Mesodermal cell (in vitro differentiated cells): Measurements from ENCODE around the gene USP31.
A peak's percentile ranks its signal among the peaks of the same experiment; 100 is the strongest.

ENCODE experiments used
- H3K27ac ChIP-seq: 2 replicates; pipeline ENCODE4 v1.7.0; 2013; ENCODE audit warnings: mild to moderate bottlenecking, low read depth, low read length, moderate library complexity; ENCODE audit not compliant: severe bottlenecking
- H3K36me3 ChIP-seq: 2 replicates; pipeline ENCODE4 v1.7.1; 2013; ENCODE audit warnings: mild to moderate bottlenecking, low read length, moderate library complexity; ENCODE audit not compliant: control insufficient read depth, insufficient read depth
- H3K4me1 ChIP-seq: one replicate; pipeline ENCODE4 v1.7.1; 2013; ENCODE audit warnings: mild to moderate bottlenecking, low read length; ENCODE audit not compliant: insufficient read depth, control insufficient read depth, poor library complexity, severe bottlenecking
- H3K4me3 ChIP-seq: 2 replicates; pipeline ENCODE4 v1.7.0; 2013; ENCODE audit warnings: low read length, control low read depth, mild to moderate bottlenecking; ENCODE audit not compliant: insufficient read depth, poor library complexity, severe bottlenecking; ENCODE audit errors: extremely low read depth
- H3K9me3 ChIP-seq: 2 replicates; pipeline ENCODE4 v1.7.1; 2013; ENCODE audit warnings: mild to moderate bottlenecking, low read length, moderate library complexity; ENCODE audit not compliant: control insufficient read depth
- WGBS, 2 experiments: methylation state at CpG; one replicate each; pipeline ENCODE4 v1.1.5; 2013; ENCODE audit warnings: missing lambda C conversion rate in 2 of 2; ENCODE audit not compliant: insufficient coverage in 2 of 2; 5-methylcytosine and 5-hydroxymethylcytosine counted together

The USP31 gene

GRCh38 chr16:23131931-23132621 is 17.2 kb downstream of the USP31 start:
- peak overlapping the region; percentile 84 for H3K27ac ChIP-seq
- WGBS, 2 experiments: 71 to 100% methylated on average over 1 to 2 of the region's 7 CpGs
- no peak overlapping the region for H3K4me3 ChIP-seq

GRCh38 chr16:23131436-23131835 is 17.8 kb downstream of the USP31 start:
- WGBS, 2 experiments: no CpG with 5 or more reads among the region's 1 CpG

More at GRCh38 chr16:23131931-23132621, 17.2 kb downstream of the USP31 start:
- Histone ChIP-seq H3K36me3 (no peaks in the 10 kb centered on the region), H3K4me1 (peaks cover 22% of the 10 kb centered on the region), H3K9me3 (peaks cover 2% of the 10 kb centered on the region)

GRCh38 chr16:23131036-23131435 is 18.2 kb downstream of the USP31 start:
- no peaks in the 10 kb centered on the region for H3K36me3 ChIP-seq
- H3K4me1 ChIP-seq: peaks cover 22% of the 10 kb centered on the region
- peak overlapping the region; percentile 84 for H3K27ac ChIP-seq
- 86 to 90% methylated on average over 1 to 2 of the region's 3 CpGs for WGBS, 2 experiments
- H3K4me3 ChIP-seq: no peak overlapping the region
- no peaks in the 10 kb centered on the region for H3K9me3 ChIP-seq

More at GRCh38 chr16:23131436-23131835, 17.8 kb downstream of the USP31 start:
- Histone ChIP-seq H3K9me3 (no peaks in the 10 kb centered on the region), H3K27ac (peak overlapping the region; percentile 84), H3K4me3 (no peak overlapping the region), H3K36me3 (no peaks in the 10 kb centered on the region), H3K4me1 (peaks cover 22% of the 10 kb centered on the region)

GRCh38 chr16:23129686-23130085 is 19.6 kb downstream of the USP31 start:
- Histone ChIP-seq H3K4me1 (peaks cover 22% of the 10 kb centered on the region), H3K36me3 (no peaks in the 10 kb centered on the region), H3K9me3 (no peaks in the 10 kb centered on the region), H3K4me3 (no peak overlapping the region), H3K27ac (no peak overlapping the region)
- WGBS, 2 experiments: 80 to 100% methylated on average over 1 of the region's 1 CpG

GRCh38 chr16:23128056-23128455 is 21.2 kb downstream of the USP31 start:
- Histone ChIP-seq H3K4me3 (no peak overlapping the region), H3K36me3 (no peaks in the 10 kb centered on the region), H3K4me1 (peaks cover 19% of the 10 kb centered on the region), H3K27ac (no peak overlapping the region), H3K9me3 (no peaks in the 10 kb centered on the region)
- WGBS, 2 experiments: 81 to 96% methylated on average over 4 to 5 of the region's 5 CpGs

GRCh38 chr16:23125277-23125676 is 24.0 kb downstream of the USP31 start:
- Histone ChIP-seq H3K36me3 (no peaks in the 10 kb centered on the region), H3K9me3 (no peaks in the 10 kb centered on the region), H3K4me3 (no peak overlapping the region), H3K4me1 (no peaks in the 10 kb centered on the region), H3K27ac (no peak overlapping the region)
- 20% methylated on average over 1 of the region's 2 CpGs; no CpG with 5 or more reads in 1 of the 2 experiments for whole genome bisulfite sequencing, 2 experiments

- H3K36me3 ChIP-seq: no peaks in the 10 kb centered on the region
- no peaks in the 10 kb centered on the region for H3K9me3 ChIP-seq
- no peak overlapping the region for H3K4me3 ChIP-seq
- H3K4me1 ChIP-seq: no peaks in the 10 kb centered on the region
- no peak overlapping the region for H3K27ac ChIP-seq
- WGBS, 2 experiments: 89 to 94% methylated on average over 6 to 8 of the region's 8 CpGs
Observed at GRCh38 chr16:23124315-23124714, 24.9 kb downstream of the USP31 start.

GRCh38 chr16:23122144-23122543 is 27.1 kb downstream of the USP31 start:
- Histone ChIP-seq H3K4me1 (no peaks in the 10 kb centered on the region), H3K9me3 (no peaks in the 10 kb centered on the region), H3K4me3 (no peak overlapping the region), H3K27ac (no peak overlapping the region), H3K36me3 (no peaks in the 10 kb centered on the region)
- WGBS, 2 experiments: no CpG with 5 or more reads among the region's 5 CpGs

GRCh38 chr16:23121024-23121423 is 28.2 kb downstream of the USP31 start:
- Histone ChIP-seq H3K4me3 (no peak overlapping the region), H3K4me1 (no peaks in the 10 kb centered on the region), H3K27ac (no peak overlapping the region), H3K9me3 (no peaks in the 10 kb centered on the region), H3K36me3 (no peaks in the 10 kb centered on the region)
- 71 to 86% methylated on average over 1 to 3 of the region's 3 CpGs for WGBS, 2 experiments

- no peak overlapping the region for H3K27ac ChIP-seq
- WGBS, 2 experiments: 100% methylated on average over 1 of the region's 4 CpGs; no CpG with 5 or more reads in 1 of the 2 experiments
- no peaks in the 10 kb centered on the region for H3K9me3 ChIP-seq
- H3K4me3 ChIP-seq: no peak overlapping the region
- no peaks in the 10 kb centered on the region for H3K4me1 ChIP-seq
- H3K36me3 ChIP-seq: no peaks in the 10 kb centered on the region
Observed at GRCh38 chr16:23120562-23120961, 28.7 kb downstream of the USP31 start.

GRCh38 chr16:23119570-23119969 is 29.7 kb downstream of the USP31 start:
- Histone ChIP-seq H3K9me3 (no peaks in the 10 kb centered on the region), H3K4me1 (no peaks in the 10 kb centered on the region), H3K36me3 (no peaks in the 10 kb centered on the region), H3K27ac (no peak overlapping the region), H3K4me3 (no peak overlapping the region)
- WGBS, 2 experiments: 71 to 89% methylated on average over 2 of the region's 2 CpGs
